RWPE2 (cell line): Measurements from ENCODE around the gene ADGRB2.

Experiments
- ATAC-seq: fragments of 200-7000 bp; cut with Tn5 transposase; 3 replicates; pipeline ENCODE4 v1.9.1; 2021; ENCODE audit warnings: low read depth
- DNase-seq: peaks from one replicate; pipeline ENCODE4 v3.0.0-alpha.2; 2020; ENCODE audit warnings: low spot score
- H3K27ac ChIP-seq: fragments of 450-650 bp; 2 replicates; pipeline ENCODE4 v1.5.1; 2017; ENCODE audit warnings: mild to moderate bottlenecking; ENCODE audit not compliant: poor library complexity, severe bottlenecking
- H3K27me3 ChIP-seq: fragments of 250-450 bp; sonication (Bioruptor Pico); 2 replicates; pipeline ENCODE4 v1.5.1; 2021; ENCODE audit warnings: mild to moderate bottlenecking, moderate library complexity; ENCODE audit not compliant: insufficient read depth, poor library complexity, severe bottlenecking
- H3K36me3 ChIP-seq: fragments of 250-450 bp; sonication (Bioruptor Pico); 2 replicates; pipeline ENCODE4 v1.5.1; 2020; ENCODE audit warnings: low read depth, mild to moderate bottlenecking, moderate library complexity
- H3K4me1 ChIP-seq: fragments of 250-450 bp; sonication (Bioruptor Pico); 2 replicates; pipeline ENCODE4 v1.5.1; 2021; ENCODE audit warnings: mild to moderate bottlenecking, moderate library complexity; ENCODE audit not compliant: insufficient read depth, poor library complexity, severe bottlenecking
- H3K4me3 ChIP-seq: fragments of 250-450 bp; sonication (Bioruptor Pico); 2 replicates; pipeline ENCODE4 v1.5.1; 2021; ENCODE audit warnings: mild to moderate bottlenecking, moderate library complexity; ENCODE audit not compliant: severe bottlenecking
- H3K9me3 ChIP-seq: fragments of 250-450 bp; sonication (Bioruptor Pico); 2 replicates; pipeline ENCODE4 v1.5.1; 2021; ENCODE audit warnings: mild to moderate bottlenecking, moderate library complexity; ENCODE audit not compliant: severe bottlenecking
- CTCF ChIP-seq: fragments of 450-650 bp; IDR thresholded peaks from one replicate; pipeline ENCODE4 v1.5.1; 2017; ENCODE audit warnings: mild to moderate bottlenecking, moderate library complexity; ENCODE audit not compliant: poor library complexity, severe bottlenecking

Gene ADGRB2

GRCh38 chr1:31752258-31752657, 11.9 kb downstream of the ADGRB2 start:
- Histone ChIP-seq H3K36me3 (no peaks in the 10 kb centered on the region), H3K27ac (no peak overlapping the region), H3K27me3 (no peaks in the 10 kb centered on the region), H3K4me1 (peaks cover 26% of the 10 kb centered on the region), H3K9me3 (no peaks in the 10 kb centered on the region), H3K4me3 (no peak overlapping the region)
- no peak for ATAC-seq
- no peak for TF ChIP-seq CTCF
- no peak for DNase-seq

DNA sequence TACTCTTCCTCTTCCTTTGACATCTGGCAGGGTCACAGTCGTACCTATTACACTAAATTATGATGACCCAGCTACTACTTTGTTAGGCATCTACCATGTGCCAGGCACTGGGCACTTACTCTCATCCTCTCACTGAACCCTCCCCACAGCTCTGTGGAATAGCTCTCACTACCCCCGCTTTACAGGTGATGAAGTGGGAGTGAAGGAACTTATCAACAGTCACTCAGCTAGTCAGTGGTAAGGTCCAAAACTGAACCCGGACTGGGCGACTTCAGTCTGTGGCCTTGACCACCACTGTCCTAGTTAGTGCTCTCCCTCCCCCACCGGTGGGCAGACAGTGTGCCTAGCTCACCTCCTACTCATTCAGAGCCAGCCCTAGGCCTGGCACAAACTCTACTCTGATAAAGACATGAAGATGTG, 12.3 kb downstream of the ADGRB2 start:
- Histone ChIP-seq H3K27ac (no peak overlapping the region), H3K36me3 (no peaks in the 10 kb centered on the region), H3K4me1 (peaks cover 26% of the 10 kb centered on the region), H3K9me3 (no peaks in the 10 kb centered on the region), H3K4me3 (no peak overlapping the region), H3K27me3 (no peaks in the 10 kb centered on the region)
- ATAC-seq (no peak), DNase-seq (no peak)
- no peak for TF ChIP-seq CTCF

- H3K27me3 ChIP-seq, result no peaks in the 10 kb centered on the region
- H3K9me3 ChIP-seq, result no peaks in the 10 kb centered on the region
- ATAC-seq, result no peak
- H3K4me3 ChIP-seq, result no peak overlapping the region
- TF ChIP-seq CTCF, result no peak
- no peak overlapping the region for H3K27ac ChIP-seq
- DNase-seq, result no peak
- H3K4me1 ChIP-seq, result peaks cover 26% of the 10 kb centered on the region
- H3K36me3 ChIP-seq, result no peaks in the 10 kb centered on the region
These were observed 13.2 kb downstream of the ADGRB2 start for GRCh38 chr1:31750858-31751510.

DNA sequence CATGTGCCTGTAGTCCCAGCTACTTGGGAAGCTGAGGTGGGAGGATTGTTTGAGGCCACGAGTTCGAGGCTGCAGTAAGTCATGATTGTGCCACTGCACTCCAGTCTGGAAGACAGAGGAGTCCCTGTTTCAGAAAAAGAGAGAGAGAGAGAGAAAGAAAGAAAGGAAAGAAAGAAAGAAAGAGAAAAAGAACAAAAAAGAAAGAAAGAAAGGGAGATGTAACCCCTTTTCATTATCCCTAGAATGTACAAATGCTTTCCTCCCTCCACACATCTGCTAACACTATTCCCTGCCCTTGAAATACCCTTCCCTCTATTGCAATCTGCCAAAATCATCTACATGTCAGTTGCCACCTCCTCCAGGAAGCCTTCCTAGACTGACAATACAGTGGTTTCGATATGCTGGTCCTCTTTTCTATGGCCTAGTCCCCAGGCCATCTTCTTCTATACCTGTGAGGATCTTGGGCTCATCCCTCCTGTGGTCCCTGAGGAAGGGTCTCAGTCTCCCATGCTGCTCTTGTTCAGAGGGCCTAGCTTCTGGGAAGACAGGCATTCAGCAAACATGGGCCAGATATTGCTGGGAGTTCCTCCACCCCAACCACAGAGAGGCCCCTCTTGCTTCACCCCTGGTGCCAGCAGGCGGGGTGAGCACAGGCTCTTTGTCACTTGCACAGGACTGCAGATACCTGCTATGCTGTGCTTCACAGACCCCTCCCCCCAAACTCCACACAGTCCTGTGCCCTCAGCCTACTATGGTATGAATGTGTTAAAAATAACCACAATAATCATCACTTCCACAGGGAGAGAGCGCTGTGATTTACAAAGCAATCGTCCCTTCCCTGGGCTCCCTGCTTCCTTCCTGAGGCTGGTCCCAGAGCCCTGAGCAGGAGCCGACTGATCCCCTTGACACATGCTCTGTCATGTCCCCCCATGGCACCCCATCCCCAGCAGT, 14.1 kb downstream of the ADGRB2 start:
- no peak for TF ChIP-seq CTCF
- H3K27me3 ChIP-seq, result no peaks in the 10 kb centered on the region
- peaks cover 21% of the 10 kb centered on the region for H3K4me1 ChIP-seq
- no peaks in the 10 kb centered on the region for H3K36me3 ChIP-seq
- no peak overlapping the region for H3K27ac ChIP-seq
- no peak overlapping the region for H3K4me3 ChIP-seq
- no peaks in the 10 kb centered on the region for H3K9me3 ChIP-seq
- DNase-seq (no peak), ATAC-seq (no peak)
